Caco-2 (cell line): Measurements from ENCODE around the gene COL6A6. TPM values are rescaled to one million over a fixed set of nuclear protein-coding genes. Genes with fewer than 3 reads are reported as not detected.

Experiments used
- BruUV-seq: library from RNA; stranded (reverse); fragments of 400-500 nt; replicated peaks from 2 replicates; lab custom pipeline; 2021; lab: Mats Ljungman, UMichigan
- CTCF ChIA-PET: fragments of 300-600 bp; sonication (Branson Sonifier 250); formaldehyde crosslinking; loops from one replicate; lab custom pipeline; 2022; ENCODE audit warnings: antibody characterized with exemption; lab: Charles Lee
- POLR2A ChIA-PET: fragments of 300-600 bp; sonication (Branson Sonifier 250); formaldehyde crosslinking; loops from one replicate; lab custom pipeline; 2022; ENCODE audit warnings: antibody characterized with exemption; lab: Charles Lee
- DNase-seq, 2 experiments: peaks; one replicate each; pipeline versions ENCODE4 v3.0.0 to v3.0.0-alpha.2; 2020 to 2022
- H3K27me3 ChIP-seq: replicated peaks from 2 replicates; pipeline ENCODE4 v1.6.0; 2011; ENCODE audit warnings: low read length; ENCODE audit not compliant: control insufficient read depth, insufficient read depth
- H3K36me3 ChIP-seq: 2 replicates; pipeline ENCODE4 v1.5.1; 2011; ENCODE audit warnings: low read length; ENCODE audit not compliant: control insufficient read depth, insufficient read depth
- H3K4me1 ChIP-seq: fragments of 250-450 bp; sonication (Bioruptor Pico); 2 replicates; pipeline ENCODE4 v1.5.1; 2020; ENCODE audit warnings: mild to moderate bottlenecking
- H3K4me3 ChIP-seq: 2 replicates; pipeline ENCODE4 v1.5.1; 2011; ENCODE audit warnings: low read depth, mild to moderate bottlenecking, control low read depth, low read length
- H3K9me3 ChIP-seq: fragments of 250-450 bp; sonication (Bioruptor Pico); 2 replicates; pipeline ENCODE4 v1.5.1; 2020; ENCODE audit warnings: mild to moderate bottlenecking, moderate library complexity
- H3K27ac Mint-ChIP-seq: one replicate; pipeline ENCODE4 v1.8.0; 2022; ENCODE audit warnings: mixed read lengths; ENCODE audit not compliant: unreplicated experiment
- H3K27me3 Mint-ChIP-seq: one replicate; pipeline ENCODE4 v1.8.0; 2022; ENCODE audit warnings: mixed read lengths; ENCODE audit not compliant: insufficient read depth, unreplicated experiment
- H3K36me3 Mint-ChIP-seq: one replicate; pipeline ENCODE4 v1.8.0; 2022; ENCODE audit warnings: mild to moderate bottlenecking, mixed read lengths; ENCODE audit not compliant: insufficient read depth, unreplicated experiment
- H3K4me1 Mint-ChIP-seq: one replicate; pipeline ENCODE4 v1.8.0; 2022; ENCODE audit warnings: low read depth, mixed read lengths; ENCODE audit not compliant: unreplicated experiment
- H3K4me3 Mint-ChIP-seq: one replicate; pipeline ENCODE4 v1.8.0; 2022; ENCODE audit warnings: mild to moderate bottlenecking, moderate library complexity, mixed read lengths; ENCODE audit not compliant: unreplicated experiment
- H3K9me3 Mint-ChIP-seq: one replicate; pipeline ENCODE4 v1.8.0; 2022; ENCODE audit warnings: mixed read lengths; ENCODE audit not compliant: unreplicated experiment
- CTCF ChIP-seq, 2 experiments: fragments of 200-600 bp in 1 of 2; IDR thresholded peaks; 1 replicate in 1 of 2; 2 replicates in 1 of 2; pipeline versions ENCODE4 v1.5.1 to v1.8.0; 2011 to 2022; ENCODE audit warnings: antibody characterized with exemption in 1 of 2, control low read depth in 1 of 2, inconsistent platforms in 1 of 2, low read depth in 1 of 2, low read length in 1 of 2, mild to moderate bottlenecking in 1 of 2, moderate library complexity in 1 of 2; ENCODE audit not compliant: insufficient read depth in 1 of 2, severe bottlenecking in 1 of 2, unreplicated experiment in 1 of 2
- intact Hi-C: fragments of 100-400 bp; cut with micrococcal nuclease; formaldehyde crosslinking; loops from one replicate; pipeline ENCODE4 v1.10.0; 2022; ENCODE audit not compliant: unreplicated experiment
- total RNA-seq: library from RNA; stranded (reverse); gene quantifications from 2 replicates; pipeline ENCODE4 v1.2.3, GENCODE V29; 2022

Gene COL6A6
- total RNA-seq, 1 experiment from 2014 or later: not detected

GRCh38 chr3:130504701-130505100, 12.3 kb upstream of the COL6A6 start:
- Mint-ChIP-seq H3K4me3 (no peak overlapping the region), H3K27me3 (peaks cover 4% of the 10 kb centered on the region), H3K36me3 (no peaks in the 10 kb centered on the region), H3K4me1 (no peaks in the 10 kb centered on the region), H3K9me3 (no peaks in the 10 kb centered on the region), H3K27ac (no peak overlapping the region)
- intact Hi-C loops: no loop called here
- no peaks in the 10 kb centered on the region for H3K27me3 ChIP-seq
- CTCF ChIA-PET: no interaction called here
- POLR2A ChIA-PET: no interaction called here
- no peak overlapping the region for H3K4me3 ChIP-seq
- H3K4me1 ChIP-seq: no peaks in the 10 kb centered on the region
- no peak for DNase-seq
- BruUV-seq: no TSS peak
- no peaks in the 10 kb centered on the region for H3K9me3 ChIP-seq
- no peaks in the 10 kb centered on the region for H3K36me3 ChIP-seq
- TF ChIP-seq CTCF (IDR thresholded peaks at IDR 0.05; ENCODE audit: insufficient read depth in 1 of 2, low read depth in 1 of 2, low read length in 1 of 2, severe bottlenecking in 1 of 2, unreplicated experiment in 1 of 2): no peak

GRCh38 chr3:130506031-130506430, 10.9 kb upstream of the COL6A6 start:
- no peaks in the 10 kb centered on the region for H3K36me3 ChIP-seq
- intact Hi-C loops: no loop called here
- BruUV-seq: no TSS peak
- H3K4me1 ChIP-seq: no peaks in the 10 kb centered on the region
- ChIA-PET POLR2A (no interaction called here), CTCF (no interaction called here)
- no peaks in the 10 kb centered on the region for H3K9me3 ChIP-seq
- H3K27me3 ChIP-seq: no peaks in the 10 kb centered on the region; the same call in 1 of the 2 replicates
- no peak for TF ChIP-seq CTCF (IDR thresholded peaks at IDR 0.05; ENCODE audit: insufficient read depth in 1 of 2, low read depth in 1 of 2, low read length in 1 of 2, severe bottlenecking in 1 of 2, unreplicated experiment in 1 of 2)
- no peak overlapping the region for H3K4me3 ChIP-seq
- DNase-seq: no peak
- Mint-ChIP-seq H3K27ac (no peak overlapping the region), H3K4me3 (no peak overlapping the region), H3K27me3 (peaks cover 5% of the 10 kb centered on the region), H3K36me3 (no peaks in the 10 kb centered on the region), H3K9me3 (no peaks in the 10 kb centered on the region), H3K4me1 (no peaks in the 10 kb centered on the region)

- H3K4me1 Mint-ChIP-seq: no peaks in the 10 kb centered on the region
- intact Hi-C loops: no loop called here
- no peaks in the 10 kb centered on the region; the same call in 1 of the 2 replicates for H3K27me3 ChIP-seq
- ChIA-PET POLR2A (no interaction called here), CTCF (no interaction called here)
- no peaks in the 10 kb centered on the region for H3K4me1 ChIP-seq
- no peak for DNase-seq
- H3K9me3 ChIP-seq: no peaks in the 10 kb centered on the region
- peaks cover 9% of the 10 kb centered on the region for H3K27me3 Mint-ChIP-seq
- no TSS peak for BruUV-seq
- H3K27ac Mint-ChIP-seq: no peak overlapping the region
- no peak for TF ChIP-seq CTCF (IDR thresholded peaks at IDR 0.05; ENCODE audit: insufficient read depth in 1 of 2, low read depth in 1 of 2, low read length in 1 of 2, severe bottlenecking in 1 of 2, unreplicated experiment in 1 of 2)
- H3K4me3 Mint-ChIP-seq: no peak overlapping the region
- no peak overlapping the region for H3K4me3 ChIP-seq
- no peaks in the 10 kb centered on the region for H3K36me3 Mint-ChIP-seq
- H3K36me3 ChIP-seq: no peaks in the 10 kb centered on the region
- no peaks in the 10 kb centered on the region for H3K9me3 Mint-ChIP-seq
These were observed 9.2 kb upstream of the COL6A6 start for GRCh38 chr3:130507746-130508145.
